Measurements from ENCODE around the gene PPEF2.

GRCh38 chr4:75950213-75950815 lies 48.1 kb upstream of the PPEF2 start:
- TF ChIP-seq CTCF (conservative IDR thresholded peaks at IDR 0.05) (no peak), EZH2 (IDR thresholded peaks at IDR 0.05; ENCODE audit: low read depth) (no peak)

Measured in PC-9 (cell line).